Measurements from ENCODE around the gene TMCC2. TPM values are rescaled to one million over a fixed set of nuclear protein-coding genes. Genes with fewer than 3 reads are reported as not detected.

Gene TMCC2
- total RNA-seq, 1 donor from 2014 or later, result 7.1 TPM

- Histone ChIP-seq H3K36me3 (no peaks in the 10 kb centered on the region), H3K4me2 (no peak overlapping the region), H3K9me3 (ENCODE audit: low read depth) (no peaks in the 10 kb centered on the region), H3K79me2 (ENCODE audit: low read depth) (no peaks in the 10 kb centered on the region), H3F3A (ENCODE audit: low read depth) (no peaks in the 10 kb centered on the region), H3K9ac (no peak overlapping the region), H4K20me1 (ENCODE audit: low read depth) (no peaks in the 10 kb centered on the region), H3K4me3 (no peak overlapping the region), H3K27me3 (no peaks in the 10 kb centered on the region), H3K4me1 (no peaks in the 10 kb centered on the region), H2AFZ (replicated peaks) (no peak overlapping the region), H3K27ac (no peak overlapping the region)
- peaks cover 3% of the 10 kb centered on the region for H3K27me3 Mint-ChIP-seq (ENCODE audit: insufficient read depth, low read depth)
- H3K9me3 Mint-ChIP-seq, result no peaks in the 10 kb centered on the region
- no peak for DNase-seq (ENCODE audit: low spot score)
- peaks cover 8% of the 10 kb centered on the region for H3K36me3 Mint-ChIP-seq
- TF ChIP-seq EZH2phosphoT487 (IDR thresholded peaks at IDR 0.05) (no peak), CTCF (IDR thresholded peaks at IDR 0.05) (no peak), EZH2 (IDR thresholded peaks at IDR 0.05) (no peak)
- no peak overlapping the region for H3K4me3 Mint-ChIP-seq
- peaks cover 10% of the 10 kb centered on the region for H3K4me1 Mint-ChIP-seq
- no peak overlapping the region for H3K27ac Mint-ChIP-seq
These were observed 11.3 kb downstream of the TMCC2 start for GRCh38 chr1:205239078-205239477.

- H3K4me1 Mint-ChIP-seq, result peaks cover 7% of the 10 kb centered on the region
- no peak overlapping the region for H3K9ac ChIP-seq
- no peak overlapping the region for H3K27ac ChIP-seq
- H3K9me3 Mint-ChIP-seq, result no peaks in the 10 kb centered on the region
- H3K79me2 ChIP-seq (ENCODE audit: low read depth), result no peaks in the 10 kb centered on the region
- H3K27me3 Mint-ChIP-seq (ENCODE audit: insufficient read depth, low read depth), result peaks cover 3% of the 10 kb centered on the region
- H3K9me3 ChIP-seq (ENCODE audit: low read depth), result no peaks in the 10 kb centered on the region
- H3K27ac Mint-ChIP-seq, result no peak overlapping the region
- H3F3A ChIP-seq (ENCODE audit: low read depth), result no peaks in the 10 kb centered on the region
- DNase-seq (ENCODE audit: low spot score), result no peak
- H3K4me3 ChIP-seq, result no peak overlapping the region
- H3K4me1 ChIP-seq, result no peaks in the 10 kb centered on the region
- H3K4me2 ChIP-seq, result no peak overlapping the region
- peaks cover 6% of the 10 kb centered on the region for H4K20me1 ChIP-seq (ENCODE audit: low read depth)
- H3K27me3 ChIP-seq, result no peaks in the 10 kb centered on the region
- H3K4me3 Mint-ChIP-seq, result no peak overlapping the region
- TF ChIP-seq EZH2phosphoT487 (IDR thresholded peaks at IDR 0.05) (no peak), EZH2 (IDR thresholded peaks at IDR 0.05) (no peak), CTCF (IDR thresholded peaks at IDR 0.05) (no peak)
- no peak overlapping the region for H2AFZ ChIP-seq (replicated peaks)
- no peaks in the 10 kb centered on the region for H3K36me3 ChIP-seq
- peaks cover 6% of the 10 kb centered on the region for H3K36me3 Mint-ChIP-seq
These were observed 12.4 kb downstream of the TMCC2 start for GRCh38 chr1:205240118-205240517.

GRCh38 chr1:205240569-205240968, 12.8 kb downstream of the TMCC2 start:
- Mint-ChIP-seq H3K4me1 (peaks cover 7% of the 10 kb centered on the region), H3K4me3 (no peak overlapping the region), H3K27me3 (ENCODE audit: insufficient read depth, low read depth) (peaks cover 3% of the 10 kb centered on the region), H3K9me3 (no peaks in the 10 kb centered on the region), H3K27ac (no peak overlapping the region), H3K36me3 (peaks cover 6% of the 10 kb centered on the region)
- H3K27ac ChIP-seq, result no peak overlapping the region
- H3K9ac ChIP-seq, result no peak overlapping the region
- no peaks in the 10 kb centered on the region for H3K36me3 ChIP-seq
- H3K4me1 ChIP-seq, result no peaks in the 10 kb centered on the region
- H3K9me3 ChIP-seq (ENCODE audit: low read depth), result no peaks in the 10 kb centered on the region
- no peaks in the 10 kb centered on the region for H3F3A ChIP-seq (ENCODE audit: low read depth)
- peaks cover 6% of the 10 kb centered on the region for H4K20me1 ChIP-seq (ENCODE audit: low read depth)
- no peaks in the 10 kb centered on the region for H3K79me2 ChIP-seq (ENCODE audit: low read depth)
- TF ChIP-seq EZH2 (IDR thresholded peaks at IDR 0.05), result no peak
- no peak for TF ChIP-seq EZH2phosphoT487 (IDR thresholded peaks at IDR 0.05)
- no peak for TF ChIP-seq CTCF (IDR thresholded peaks at IDR 0.05)
- H2AFZ ChIP-seq (replicated peaks), result no peak overlapping the region
- no peak for DNase-seq (ENCODE audit: low spot score)
- H3K27me3 ChIP-seq, result no peaks in the 10 kb centered on the region
- H3K4me3 ChIP-seq, result no peak overlapping the region
- H3K4me2 ChIP-seq, result no peak overlapping the region

Data from neural progenitor cell (in vitro differentiated cells).